Tongue (tissue), 2 donors: ENCODE data around the gene LRRFIP1. TPM values are rescaled to one million over a fixed set of nuclear protein-coding genes. Genes with fewer than 3 reads are reported as not detected.

Experiments
- DNase-seq: peaks from one replicate; pipeline ENCODE4 v3.0.0-alpha.2; 2015
- total RNA-seq: library from RNA; depleted of rRNA; stranded (reverse); fragments of >200 nt; gene quantifications from one replicate; pipeline ENCODE4 v1.2.3, GENCODE V29; 2014

LRRFIP1 gene
- total RNA-seq, 1 donor from 2014 or later = 132 TPM

- no peak for DNase-seq
These were observed 77.4 kb downstream of the LRRFIP1 start for GRCh38 chr2:237704501-237705434.

GRCh38 chr2:237706257-237706656 is 78.9 kb downstream of the LRRFIP1 start:
- no peak for DNase-seq

DNA sequence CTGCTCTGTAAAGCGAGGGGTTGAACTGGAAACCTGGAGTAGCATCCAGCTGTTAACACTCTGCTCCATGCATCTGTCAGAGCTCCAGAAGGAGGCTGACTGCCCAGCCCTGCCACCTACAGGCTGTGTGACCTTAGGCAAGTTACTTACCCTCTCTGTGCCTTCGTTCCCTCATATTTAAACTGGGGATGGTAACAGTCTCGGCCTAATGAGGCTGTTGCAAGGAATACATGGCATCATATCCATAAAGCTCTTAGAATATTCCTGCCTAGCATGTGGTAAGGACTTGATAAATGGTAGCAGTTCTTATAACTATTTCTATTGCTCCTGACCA is 80.6 kb downstream of the LRRFIP1 start:
- no peak for DNase-seq

- DNase-seq = no peak
These were observed 81.1 kb downstream of the LRRFIP1 start for GRCh38 chr2:237708491-237708890.

DNA sequence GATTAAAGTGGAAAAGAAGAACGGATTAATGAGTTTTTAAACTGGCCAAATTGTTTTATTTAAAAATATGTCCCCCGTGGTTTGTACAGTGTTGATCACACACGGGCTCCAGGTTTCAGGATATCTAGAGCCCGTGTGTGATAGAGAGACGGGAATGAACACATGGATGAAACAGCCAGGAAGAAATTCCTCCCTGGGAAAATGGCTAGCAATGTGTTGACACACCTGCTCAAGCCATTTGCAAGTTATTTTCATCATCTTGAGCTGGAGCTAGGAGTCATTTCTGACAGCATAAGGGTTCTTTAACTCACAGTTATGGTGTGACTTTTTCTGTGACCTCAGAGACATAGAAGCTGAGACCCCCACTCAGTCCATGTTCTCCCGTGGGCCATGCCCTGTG is 81.6 kb downstream of the LRRFIP1 start:
- no peak for DNase-seq

DNA sequence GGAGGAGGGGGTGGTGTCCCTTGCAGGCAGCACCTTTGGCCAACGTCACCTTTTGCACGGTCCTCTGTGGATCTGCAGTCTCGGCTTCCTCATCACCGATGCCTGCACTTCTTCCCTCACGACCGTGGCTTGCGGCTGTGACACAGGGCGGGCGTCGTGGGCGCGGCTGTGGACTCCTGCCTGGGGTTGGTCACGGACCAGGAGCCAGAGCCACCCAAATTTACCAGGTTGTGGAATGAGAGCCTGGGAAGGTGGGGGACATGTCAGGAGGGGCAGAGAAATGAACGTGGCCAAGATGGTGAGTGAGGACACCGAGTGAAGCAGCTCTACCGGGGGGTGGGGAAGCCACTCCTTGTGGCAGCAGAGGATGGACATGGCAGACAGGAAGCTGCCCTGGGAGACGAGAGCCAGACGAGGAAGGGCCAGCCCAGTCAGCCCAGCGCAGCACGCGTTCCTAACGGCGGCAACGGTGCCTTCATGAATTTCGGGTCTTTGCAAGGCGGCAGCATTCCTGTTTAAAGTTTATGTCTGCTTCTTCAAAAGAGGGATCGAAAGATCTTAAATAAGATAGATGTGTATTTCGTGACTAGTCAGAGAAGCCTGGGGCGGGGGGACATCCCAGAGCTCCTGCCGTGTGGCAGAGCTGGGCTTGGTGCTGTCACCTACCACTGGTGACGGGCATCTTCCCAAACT is 84.2 kb downstream of the LRRFIP1 start:
- no peak for DNase-seq

DNA sequence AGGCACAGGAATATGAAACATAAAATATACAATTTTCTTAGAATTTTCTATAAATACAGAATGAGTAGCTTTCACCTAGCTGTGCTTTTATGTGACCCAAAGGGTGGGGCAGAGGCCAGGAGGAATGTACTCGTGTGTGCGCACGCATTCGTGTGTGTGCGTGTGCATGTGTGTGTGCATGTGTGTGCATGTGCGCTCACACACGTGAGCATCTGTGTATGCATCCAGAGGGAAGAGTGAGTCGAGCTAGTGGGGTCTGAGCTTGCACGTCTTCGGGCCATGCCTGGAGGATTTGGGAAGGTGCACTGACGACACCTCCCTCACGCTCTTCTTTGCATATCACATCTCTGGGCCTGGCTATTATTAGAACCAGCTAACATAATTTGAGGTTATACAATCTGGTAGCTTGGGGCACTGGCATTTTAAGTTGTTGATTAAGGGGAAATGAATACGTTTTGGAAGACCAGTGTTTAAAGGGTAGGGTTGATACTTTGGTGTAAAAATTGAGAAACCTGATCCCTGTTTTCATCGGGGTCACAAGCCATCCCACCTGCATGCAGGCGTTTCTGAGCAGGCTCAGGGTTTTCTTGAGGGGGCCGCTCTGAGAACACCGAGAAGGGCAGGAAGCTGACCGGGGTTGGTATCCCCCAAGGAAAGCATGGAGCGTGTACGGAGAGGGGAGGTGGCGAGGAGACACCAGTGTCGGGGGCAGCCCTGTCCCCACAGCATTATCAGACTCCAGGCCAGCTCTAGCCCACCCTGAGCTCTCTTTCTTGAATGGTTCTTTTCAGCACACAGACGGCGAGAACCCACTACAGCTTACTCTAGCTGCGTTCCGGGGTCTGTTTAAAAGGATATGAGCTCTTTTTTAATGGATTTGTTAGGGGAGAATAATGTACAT is 85.3 kb downstream of the LRRFIP1 start:
- DNase-seq = no peak

GRCh38 chr2:237714690-237715458 is 87.5 kb downstream of the LRRFIP1 start:
- peak; percentile 86 for DNase-seq

DNA sequence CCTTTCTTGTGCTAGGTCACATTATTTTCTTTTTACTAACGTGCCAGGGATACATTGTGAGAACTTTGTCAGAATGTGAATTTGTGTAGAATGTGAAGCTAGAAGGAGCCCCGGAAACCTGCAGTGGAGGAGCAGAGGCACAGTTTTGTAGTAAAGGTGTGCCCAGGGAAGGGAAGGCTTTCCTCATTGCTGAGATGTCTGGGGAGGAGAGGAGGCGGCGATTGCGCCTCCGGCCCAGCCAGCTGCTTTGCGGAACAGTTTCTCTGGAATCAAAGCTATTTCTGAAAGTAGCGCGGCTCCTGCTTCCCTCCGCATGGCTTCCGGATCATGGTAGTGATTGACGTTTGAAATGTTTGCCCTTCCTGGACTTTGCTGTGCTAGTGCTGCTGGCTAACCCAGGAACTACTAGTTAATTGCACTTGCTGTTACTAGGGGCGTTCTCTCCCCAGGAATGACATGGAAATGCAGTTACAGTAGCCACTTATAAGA is 88.1 kb downstream of the LRRFIP1 start:
- DNase-seq = no peak

DNA sequence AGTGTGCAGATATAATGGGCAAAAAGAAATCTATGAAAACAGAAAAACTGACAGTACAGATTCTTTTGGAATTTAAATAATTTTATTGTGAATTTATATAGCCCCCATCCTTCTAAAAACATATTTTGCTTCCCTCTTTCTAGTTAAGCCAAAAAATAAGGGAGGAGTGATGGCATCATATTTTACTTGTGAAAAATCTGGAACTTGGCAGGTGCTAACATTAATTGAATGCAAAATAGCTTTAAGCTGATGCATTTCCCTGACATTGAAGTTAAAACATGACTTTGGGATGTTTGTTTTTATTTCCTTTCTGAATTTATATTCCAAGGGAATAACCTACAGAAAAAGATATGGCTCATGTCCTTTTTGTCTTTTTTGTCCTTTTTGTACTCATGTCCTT is 88.6 kb downstream of the LRRFIP1 start:
- no peak for DNase-seq

DNA sequence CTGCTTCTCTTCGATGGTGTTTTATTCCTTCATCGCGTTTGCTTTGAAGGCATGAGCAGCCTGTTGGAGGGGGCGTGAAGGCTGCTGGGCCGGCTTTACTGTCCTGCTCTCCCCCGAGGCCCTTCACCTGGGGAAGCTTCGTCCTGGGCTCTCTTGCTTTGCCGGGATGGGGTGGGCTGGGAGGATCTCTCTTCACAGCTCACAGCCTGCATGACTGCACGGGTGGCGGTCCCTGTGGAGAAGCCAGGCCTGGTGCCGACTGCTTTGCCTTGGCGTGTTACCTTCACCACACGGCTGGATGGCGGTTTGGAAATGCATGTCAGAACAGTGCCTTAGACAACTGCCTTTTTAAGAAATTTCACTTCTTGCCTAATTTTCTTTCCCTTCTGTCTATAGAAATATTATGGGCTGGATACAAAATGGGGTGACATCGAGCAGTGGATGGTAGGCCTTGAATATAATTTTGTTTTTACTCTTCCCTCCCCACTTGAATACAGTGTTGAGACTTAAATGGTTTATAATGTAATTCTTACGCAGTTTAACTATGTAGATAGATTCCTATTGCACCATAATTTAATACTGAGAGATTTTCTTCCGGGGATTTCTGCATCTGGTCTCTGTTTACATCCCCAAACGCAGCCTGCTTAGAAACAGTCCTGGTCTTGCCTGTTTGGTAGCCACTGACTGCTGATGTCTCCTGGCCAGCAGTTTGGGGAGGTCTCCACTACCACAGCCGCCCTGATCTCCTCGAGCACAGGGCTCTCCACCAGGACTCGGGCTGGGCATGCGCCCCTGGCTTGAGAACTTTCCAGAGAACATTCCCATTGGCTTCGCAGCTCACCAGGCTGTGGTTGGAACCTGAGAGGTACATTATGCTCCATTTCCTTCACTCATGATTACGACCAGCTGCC is 90.2 kb downstream of the LRRFIP1 start:
- DNase-seq = no peak

DNA sequence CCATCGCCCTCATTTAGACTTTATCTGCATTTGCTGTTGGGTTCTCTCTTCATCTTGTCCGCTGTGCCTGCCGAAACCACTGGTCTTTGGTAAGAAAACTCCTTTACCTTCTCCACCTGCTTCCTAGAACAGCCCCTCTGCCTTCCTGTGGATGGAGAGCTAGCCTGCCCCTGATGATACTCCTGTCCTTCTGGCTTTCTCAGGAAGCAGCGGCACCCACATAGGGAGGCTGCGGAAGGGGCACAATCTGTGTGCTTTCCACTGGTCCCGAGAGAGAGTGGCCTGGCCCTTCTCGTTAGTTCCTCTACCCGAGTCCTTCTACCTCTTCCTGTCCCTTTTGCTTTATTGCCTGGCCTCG is 90.9 kb downstream of the LRRFIP1 start:
- DNase-seq = no peak

DNA sequence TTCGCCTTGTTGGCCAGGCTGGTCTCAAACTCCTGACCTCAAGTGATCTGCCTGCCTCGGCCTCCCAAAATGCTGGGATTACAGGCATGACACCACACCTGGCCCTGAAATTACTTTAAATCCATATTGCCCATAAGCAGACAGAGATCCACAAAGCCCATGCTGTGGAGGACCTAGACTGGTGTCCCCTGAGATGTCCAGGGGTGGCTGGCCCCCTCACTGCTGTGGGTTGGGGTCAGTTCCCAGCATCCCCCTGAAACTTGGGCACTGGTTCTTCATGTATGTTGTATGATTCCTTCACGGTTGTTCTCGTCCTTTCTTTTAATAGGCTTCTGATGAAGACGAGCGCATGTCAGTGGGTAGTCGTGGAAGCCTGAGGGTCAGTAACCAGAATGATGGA is 93.1 kb downstream of the LRRFIP1 start:
- DNase-seq = no peak

- DNase-seq = no peak
These were observed 93.6 kb downstream of the LRRFIP1 start for GRCh38 chr2:237720957-237721356.

DNA sequence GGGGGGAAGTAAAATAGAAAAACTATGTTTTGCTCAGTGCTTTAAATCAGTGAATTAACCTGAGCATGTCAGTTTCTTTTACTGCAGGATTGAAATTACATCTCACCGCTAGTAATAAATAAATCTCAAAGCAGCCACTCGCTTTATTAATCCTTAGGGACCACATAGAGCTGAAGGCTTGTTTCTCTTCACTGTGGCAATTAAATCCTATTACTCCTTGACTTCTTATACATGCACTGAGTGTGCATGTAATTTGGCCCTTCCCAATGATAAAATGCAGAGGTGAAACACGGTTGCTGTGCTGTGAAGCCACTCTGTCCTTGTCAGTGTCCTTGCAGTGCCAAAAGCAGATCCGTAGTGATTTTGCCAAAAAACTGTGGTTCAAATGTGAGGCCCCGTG is 94.1 kb downstream of the LRRFIP1 start:
- no peak for DNase-seq

- no peak for DNase-seq
These were observed 95.2 kb downstream of the LRRFIP1 start for GRCh38 chr2:237722616-237723015.

DNA sequence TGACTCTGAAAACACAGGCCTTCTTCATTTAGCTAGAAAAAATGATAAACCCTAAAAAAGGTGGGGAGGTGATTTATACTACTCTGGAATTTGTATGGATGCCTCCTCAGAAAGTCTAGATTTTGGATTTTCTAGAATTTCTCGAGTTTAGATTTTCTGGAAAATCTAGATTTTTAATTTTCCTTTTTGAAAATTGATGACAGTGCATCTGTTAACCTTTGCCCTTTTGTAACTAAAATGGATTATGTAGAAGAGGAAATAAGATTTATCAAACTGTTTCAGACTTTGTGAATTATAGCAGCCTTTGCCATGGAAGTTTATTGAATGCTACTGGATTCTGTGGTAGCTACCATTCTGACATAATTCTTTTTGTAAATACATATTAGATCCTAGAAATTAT is 95.6 kb downstream of the LRRFIP1 start:
- DNase-seq = no peak

DNA sequence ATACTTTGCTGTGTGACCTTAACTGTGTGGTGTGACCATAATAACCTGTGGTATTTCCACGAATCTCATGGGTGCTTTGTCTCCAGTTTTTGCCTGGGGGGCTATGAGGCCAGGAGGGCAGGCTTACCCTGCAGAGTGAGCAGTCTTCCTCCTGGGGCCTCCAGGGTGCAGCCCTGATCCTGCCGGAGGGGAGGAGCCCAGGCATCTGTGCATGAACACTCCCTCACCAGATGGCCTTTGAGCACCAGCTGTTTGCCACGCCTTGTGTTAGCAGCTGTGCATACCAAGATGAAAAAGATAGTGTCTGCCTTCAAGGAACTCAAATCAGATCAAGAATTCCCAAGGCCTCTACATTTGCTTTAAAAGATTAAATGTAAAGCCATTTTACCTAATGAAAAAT is 96.2 kb downstream of the LRRFIP1 start:
- DNase-seq = peak; percentile 89

DNA sequence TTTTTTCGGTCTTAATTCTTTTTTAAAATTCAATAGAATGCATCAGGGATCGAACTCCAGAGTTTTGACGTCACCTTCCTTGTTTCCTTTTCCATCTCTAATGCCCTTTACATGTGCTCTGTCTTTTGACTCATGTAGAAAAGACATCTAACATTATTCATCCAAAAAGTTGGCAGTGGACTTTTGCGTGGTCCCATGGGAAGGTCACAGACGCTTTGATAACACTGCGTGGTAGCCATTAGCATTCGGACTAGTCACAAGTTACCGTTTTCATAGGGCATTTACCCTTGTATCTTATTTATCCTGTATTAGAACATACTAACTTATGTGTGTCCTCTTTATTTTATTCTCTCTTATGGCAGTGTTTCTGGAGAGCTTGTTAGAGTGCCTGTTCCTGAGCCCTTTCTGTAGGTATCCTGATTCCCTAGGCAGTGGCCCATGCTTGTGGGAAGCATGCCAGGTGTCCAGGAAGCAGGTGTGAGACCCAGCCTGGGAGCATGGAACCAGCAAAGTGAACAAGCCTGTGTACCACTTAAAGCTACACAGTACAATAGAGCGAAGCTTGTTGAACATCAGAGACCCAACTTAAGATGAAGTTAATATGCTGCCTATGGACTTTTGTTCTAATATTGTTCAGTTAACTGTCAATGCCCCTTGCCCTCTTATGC is 97.6 kb downstream of the LRRFIP1 start:
- no peak for DNase-seq

- no peak for DNase-seq
These were observed 98.3 kb downstream of the LRRFIP1 start for GRCh38 chr2:237725661-237726060.
